Suprapubic skin (tissue), 4 donors: ENCODE measurements around the gene MYO5B.

Source experiments
- POLR2A ChIP-seq, 2 donors: fragments of 450-650 bp; IDR thresholded peaks; one replicate each; pipeline ENCODE4 v1.6.1; 2017; ENCODE audit warnings: antibody characterized with exemption in 2 of 2, mild to moderate bottlenecking in 2 of 2, moderate library complexity in 2 of 2
- POLR2AphosphoS5 ChIP-seq, 3 donors: sonication (generic); formaldehyde crosslinking; IDR thresholded peaks; one replicate each; pipeline ENCODE4 v1.6.1; 2017; ENCODE audit warnings: antibody characterized with exemption in 3 of 3
- TF ChIP-seq, protein P1 (sequence below), 2 donors: fragments of 200-600 bp in 1 of 2; fragments of 450-650 bp in 1 of 2; sonication (generic) in 1 of 2; IDR thresholded peaks; one replicate each; pipeline ENCODE4 v1.5.1; 2016 to 2019; ENCODE audit warnings: antibody characterized with exemption in 2 of 2, mild to moderate bottlenecking in 1 of 2, moderate library complexity in 1 of 2

DNA sequence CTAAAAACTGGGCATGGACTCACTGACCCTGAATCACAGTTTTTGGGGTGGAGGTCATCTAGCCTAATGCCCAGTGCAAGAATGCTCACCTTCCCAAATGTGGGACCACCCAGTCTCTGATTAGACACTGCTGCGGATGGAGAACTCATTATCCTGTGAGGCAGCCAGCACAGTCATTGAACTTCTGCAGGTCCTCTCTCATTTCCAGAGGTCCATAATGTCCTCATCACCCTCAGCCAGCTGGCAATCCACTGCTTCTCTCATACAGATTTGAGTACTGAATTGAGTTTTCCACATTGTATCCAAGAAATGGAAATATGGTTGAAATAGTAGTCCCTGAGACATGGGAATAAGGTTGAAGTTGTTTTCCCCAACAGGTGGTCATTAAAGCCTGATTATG lies 5.0 kb upstream of the MYO5B start:
- TF ChIP-seq, protein P1, sequence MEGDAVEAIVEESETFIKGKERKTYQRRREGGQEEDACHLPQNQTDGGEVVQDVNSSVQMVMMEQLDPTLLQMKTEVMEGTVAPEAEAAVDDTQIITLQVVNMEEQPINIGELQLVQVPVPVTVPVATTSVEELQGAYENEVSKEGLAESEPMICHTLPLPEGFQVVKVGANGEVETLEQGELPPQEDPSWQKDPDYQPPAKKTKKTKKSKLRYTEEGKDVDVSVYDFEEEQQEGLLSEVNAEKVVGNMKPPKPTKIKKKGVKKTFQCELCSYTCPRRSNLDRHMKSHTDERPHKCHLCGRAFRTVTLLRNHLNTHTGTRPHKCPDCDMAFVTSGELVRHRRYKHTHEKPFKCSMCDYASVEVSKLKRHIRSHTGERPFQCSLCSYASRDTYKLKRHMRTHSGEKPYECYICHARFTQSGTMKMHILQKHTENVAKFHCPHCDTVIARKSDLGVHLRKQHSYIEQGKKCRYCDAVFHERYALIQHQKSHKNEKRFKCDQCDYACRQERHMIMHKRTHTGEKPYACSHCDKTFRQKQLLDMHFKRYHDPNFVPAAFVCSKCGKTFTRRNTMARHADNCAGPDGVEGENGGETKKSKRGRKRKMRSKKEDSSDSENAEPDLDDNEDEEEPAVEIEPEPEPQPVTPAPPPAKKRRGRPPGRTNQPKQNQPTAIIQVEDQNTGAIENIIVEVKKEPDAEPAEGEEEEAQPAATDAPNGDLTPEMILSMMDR (IDR thresholded peaks at IDR 0.05), result no peak
- no peak for TF ChIP-seq POLR2AphosphoS5 (IDR thresholded peaks at IDR 0.05)
- no peak for TF ChIP-seq POLR2A (IDR thresholded peaks at IDR 0.05)
